GM19397 (cell line): ENCODE measurements around the gene TSSK6.

ENCODE experiments used
- ATAC-seq: cut with Tn5 transposase; IDR thresholded peaks from one replicate; pipeline ENCODE4 v1.9.1; 2021; ENCODE audit warnings: mild to moderate bottlenecking, moderate library complexity; ENCODE audit not compliant: unreplicated experiment

The TSSK6 gene

GRCh38 chr19:19514881-19515641, at the start of gene TSSK6:
TSSK6 (minus strand) TSS chr19:19515548; CDS start chr19:19515427, 121 bp downstream.
- ATAC-seq = no peak

GRCh38 chr19:19563348-19563848, 48.0 kb upstream of the TSSK6 start:
- no peak for ATAC-seq

GRCh38 chr19:19562665-19563347, 47.5 kb upstream of the TSSK6 start:
- no peak for ATAC-seq

- ATAC-seq = no peak
Observed at GRCh38 chr19:19561946-19562664, 46.8 kb upstream of the TSSK6 start.

GRCh38 chr19:19559931-19560330, 44.6 kb upstream of the TSSK6 start:
- ATAC-seq = no peak

GRCh38 chr19:19558636-19559035, 43.3 kb upstream of the TSSK6 start:
- ATAC-seq = no peak

GRCh38 chr19:19558055-19558454, 42.7 kb upstream of the TSSK6 start:
- ATAC-seq = no peak

- no peak for ATAC-seq
Observed at GRCh38 chr19:19554074-19555023, 39.0 kb upstream of the TSSK6 start.

- ATAC-seq = no peak
Observed at GRCh38 chr19:19553670-19554069, 38.3 kb upstream of the TSSK6 start.

- ATAC-seq = no peak
Observed at GRCh38 chr19:19552798-19553197, 37.5 kb upstream of the TSSK6 start.

- ATAC-seq = no peak
Observed at GRCh38 chr19:19551853-19552192, 36.5 kb upstream of the TSSK6 start.

GRCh38 chr19:19550972-19551852, 35.9 kb upstream of the TSSK6 start:
- ATAC-seq = no peak

GRCh38 chr19:19550485-19550929, 35.2 kb upstream of the TSSK6 start:
- no peak for ATAC-seq

GRCh38 chr19:19549804-19550464, 34.6 kb upstream of the TSSK6 start:
- no peak for ATAC-seq

GRCh38 chr19:19548915-19549759, 33.8 kb upstream of the TSSK6 start:
- no peak for ATAC-seq

GRCh38 chr19:19547674-19548336, 32.5 kb upstream of the TSSK6 start:
- no peak for ATAC-seq

GRCh38 chr19:19546751-19547162, 31.4 kb upstream of the TSSK6 start:
- ATAC-seq = no peak
